Panc1 (cell line): ENCODE data around the gene DDX46. TPM values are rescaled to one million over a fixed set of nuclear protein-coding genes. Genes with fewer than 3 reads are reported as not detected.

Experiments used
- ATAC-seq: fragments of 200-7000 bp; cut with Tn5 transposase; 2 replicates; pipeline ENCODE4 v1.9.1; 2020; ENCODE audit warnings: mild to moderate bottlenecking, moderate library complexity
- BruUV-seq: library from RNA; stranded (reverse); fragments of 400-500 nt; replicated peaks from 2 replicates; lab custom pipeline; 2021; lab: Mats Ljungman, UMichigan
- CTCF ChIA-PET: fragments of 300-600 bp; sonication (Branson Sonifier 250); formaldehyde crosslinking; loops from one replicate; lab custom pipeline; 2022; ENCODE audit warnings: antibody characterized with exemption; lab: Charles Lee
- POLR2A ChIA-PET: fragments of 300-600 bp; sonication (Branson Sonifier 250); formaldehyde crosslinking; loops from one replicate; lab custom pipeline; 2022; ENCODE audit warnings: antibody characterized with exemption; lab: Charles Lee
- DNase-seq: peaks from one replicate; pipeline ENCODE4 v3.0.0-alpha.2; 2010; ENCODE audit warnings: low read depth, low spot score
- H3K27ac ChIP-seq: 2 replicates; pipeline ENCODE4 v1.5.1; 2011; ENCODE audit warnings: mild to moderate bottlenecking, low read length, inconsistent platforms
- H3K27me3 ChIP-seq: fragments of 200-500 bp; sonication (Bioruptor generic); 2 replicates; pipeline ENCODE4 v1.6.0; 2014; ENCODE audit warnings: low read length, inconsistent platforms; ENCODE audit not compliant: control insufficient read depth, insufficient read depth
- H3K36me3 ChIP-seq: fragments of 200-500 bp; sonication (Bioruptor generic); 2 replicates; pipeline ENCODE4 v1.5.1; 2014; ENCODE audit warnings: inconsistent platforms, mild to moderate bottlenecking, low read length, moderate library complexity; ENCODE audit not compliant: control insufficient read depth, insufficient read depth
- H3K4me1 ChIP-seq: 2 replicates; pipeline ENCODE4 v1.5.1; 2011; ENCODE audit warnings: inconsistent platforms, mild to moderate bottlenecking, low read length, moderate library complexity; ENCODE audit not compliant: control insufficient read depth, insufficient read depth
- H3K4me3 ChIP-seq, 2 experiments: 2 replicates each; pipeline ENCODE4 v1.5.1; 2011 to 2012; ENCODE audit warnings: low read depth in 2 of 2, low read length in 2 of 2, mild to moderate bottlenecking in 2 of 2, inconsistent platforms in 1 of 2, moderate library complexity in 1 of 2
- H3K9me3 ChIP-seq: fragments of 200-500 bp; sonication (Bioruptor generic); 2 replicates; pipeline ENCODE4 v1.5.1; 2014; ENCODE audit warnings: low read depth, mild to moderate bottlenecking, inconsistent platforms, low read length, moderate library complexity; ENCODE audit not compliant: control insufficient read depth, insufficient read depth
- CTCF ChIP-seq: fragments of 450-650 bp; IDR thresholded peaks from 2 replicates; pipeline ENCODE4 v1.5.1; 2017; ENCODE audit warnings: mild to moderate bottlenecking
- POLR2AphosphoS5 ChIP-seq: IDR thresholded peaks from 2 replicates; pipeline ENCODE4 v1.6.1; 2012; ENCODE audit warnings: mild to moderate bottlenecking, low read depth, low read length, moderate library complexity
- REST ChIP-seq, 2 experiments: IDR thresholded peaks; 2 replicates each; pipeline ENCODE4 v1.6.1; 2011 to 2012; ENCODE audit warnings: low read depth in 2 of 2, control low read depth in 1 of 2, low read length in 1 of 2, mild to moderate bottlenecking in 1 of 2, moderate library complexity in 1 of 2; ENCODE audit not compliant: insufficient read depth in 1 of 2
- SIN3A ChIP-seq: IDR thresholded peaks from 2 replicates; pipeline ENCODE4 v1.6.1; 2012; ENCODE audit warnings: low read depth, mild to moderate bottlenecking, low read length, moderate library complexity, borderline replicate concordance; ENCODE audit not compliant: insufficient read depth
- TCF7L2 ChIP-seq: IDR thresholded peaks from 2 replicates; pipeline ENCODE4 v1.6.1; 2011; ENCODE audit warnings: mild to moderate bottlenecking, low read depth, low read length, inconsistent platforms
- in situ Hi-C: cut with HindIII; loops from 2 replicates; pipeline ENCODE4 v1.10.0; 2016; ENCODE audit warnings: low sequenced_read_pairs, low pct_unique_long_range_greater_than_20kb
- intact Hi-C: fragments of 100-400 bp; cut with micrococcal nuclease; formaldehyde crosslinking; loops from one replicate; pipeline ENCODE4 v1.10.0; 2022; ENCODE audit not compliant: unreplicated experiment
- total RNA-seq: library from RNA; stranded (reverse); gene quantifications from one replicate; pipeline ENCODE4 v1.2.1, GENCODE V29; 2021; ENCODE audit not compliant: unreplicated experiment

Gene DDX46
- total RNA-seq, 1 experiment from 2014 or later = 90.8 TPM

GRCh38 chr5:134772461-134773125 lies 14.0 kb downstream of the DDX46 start:
- DNase-seq (no peak), ATAC-seq (no peak)
- BruUV-seq = no TSS peak
- POLR2A ChIA-PET = interaction anchor here (0.6 kb wide), 1 partner anchor 62 kb away, joined by 5 read pairs; no protein-coding TSS in a partner anchor
- Histone ChIP-seq H3K27ac (no peak overlapping the region), H3K4me3 (no peak overlapping the region), H3K9me3 (no peaks in the 10 kb centered on the region), H3K27me3 (no peaks in the 10 kb centered on the region), H3K4me1 (no peaks in the 10 kb centered on the region), H3K36me3 (peaks cover 18% of the 10 kb centered on the region)
- CTCF ChIA-PET = no interaction called here
- TF ChIP-seq TCF7L2 (no peak), CTCF (no peak), POLR2AphosphoS5 (no peak), SIN3A (no peak), REST (IDR thresholded peaks at IDR 0.05; ENCODE audit: insufficient read depth in 1 of 2, low read depth in 2 of 2, low read length in 1 of 2) (no peak)
- in situ Hi-C loops (loop anchor here (5.0 kb wide), 1 partner anchor 60 kb away; no protein-coding TSS in a partner anchor), intact Hi-C loops (no loop called here)

- in situ Hi-C loops = no loop called here
- Histone ChIP-seq H3K9me3 (no peaks in the 10 kb centered on the region), H3K36me3 (peaks cover 23% of the 10 kb centered on the region), H3K4me3 (no peak overlapping the region), H3K4me1 (no peaks in the 10 kb centered on the region), H3K27ac (no peak overlapping the region), H3K27me3 (no peaks in the 10 kb centered on the region)
- intact Hi-C loops = no loop called here
- ChIA-PET CTCF (no interaction called here), POLR2A (interaction anchor here (0.7 kb wide), 1 partner anchor 57 kb away, joined by 5 read pairs; no protein-coding TSS in a partner anchor)
- ATAC-seq (no peak), DNase-seq (no peak)
- no TSS peak for BruUV-seq
- TF ChIP-seq CTCF (no peak), TCF7L2 (no peak), REST (IDR thresholded peaks at IDR 0.05; ENCODE audit: insufficient read depth in 1 of 2, low read depth in 2 of 2, low read length in 1 of 2) (no peak), SIN3A (no peak), POLR2AphosphoS5 (no peak)
Observed at GRCh38 chr5:134777366-134777765, 18.8 kb downstream of the DDX46 start.
